HG03342 (cell line): Measurements from ENCODE around the gene XIRP1.
"Not testable (repeated sequence)": the region's sequence is repeated elsewhere in the genome, so short reads cannot be mapped to it uniquely, and the experiment has no call there.

Source experiments
- ATAC-seq: cut with Tn5 transposase; IDR thresholded peaks from one replicate; pipeline ENCODE4 v1.9.1; 2021; ENCODE audit warnings: mild to moderate bottlenecking, moderate library complexity; ENCODE audit not compliant: unreplicated experiment

The XIRP1 gene, protein sequence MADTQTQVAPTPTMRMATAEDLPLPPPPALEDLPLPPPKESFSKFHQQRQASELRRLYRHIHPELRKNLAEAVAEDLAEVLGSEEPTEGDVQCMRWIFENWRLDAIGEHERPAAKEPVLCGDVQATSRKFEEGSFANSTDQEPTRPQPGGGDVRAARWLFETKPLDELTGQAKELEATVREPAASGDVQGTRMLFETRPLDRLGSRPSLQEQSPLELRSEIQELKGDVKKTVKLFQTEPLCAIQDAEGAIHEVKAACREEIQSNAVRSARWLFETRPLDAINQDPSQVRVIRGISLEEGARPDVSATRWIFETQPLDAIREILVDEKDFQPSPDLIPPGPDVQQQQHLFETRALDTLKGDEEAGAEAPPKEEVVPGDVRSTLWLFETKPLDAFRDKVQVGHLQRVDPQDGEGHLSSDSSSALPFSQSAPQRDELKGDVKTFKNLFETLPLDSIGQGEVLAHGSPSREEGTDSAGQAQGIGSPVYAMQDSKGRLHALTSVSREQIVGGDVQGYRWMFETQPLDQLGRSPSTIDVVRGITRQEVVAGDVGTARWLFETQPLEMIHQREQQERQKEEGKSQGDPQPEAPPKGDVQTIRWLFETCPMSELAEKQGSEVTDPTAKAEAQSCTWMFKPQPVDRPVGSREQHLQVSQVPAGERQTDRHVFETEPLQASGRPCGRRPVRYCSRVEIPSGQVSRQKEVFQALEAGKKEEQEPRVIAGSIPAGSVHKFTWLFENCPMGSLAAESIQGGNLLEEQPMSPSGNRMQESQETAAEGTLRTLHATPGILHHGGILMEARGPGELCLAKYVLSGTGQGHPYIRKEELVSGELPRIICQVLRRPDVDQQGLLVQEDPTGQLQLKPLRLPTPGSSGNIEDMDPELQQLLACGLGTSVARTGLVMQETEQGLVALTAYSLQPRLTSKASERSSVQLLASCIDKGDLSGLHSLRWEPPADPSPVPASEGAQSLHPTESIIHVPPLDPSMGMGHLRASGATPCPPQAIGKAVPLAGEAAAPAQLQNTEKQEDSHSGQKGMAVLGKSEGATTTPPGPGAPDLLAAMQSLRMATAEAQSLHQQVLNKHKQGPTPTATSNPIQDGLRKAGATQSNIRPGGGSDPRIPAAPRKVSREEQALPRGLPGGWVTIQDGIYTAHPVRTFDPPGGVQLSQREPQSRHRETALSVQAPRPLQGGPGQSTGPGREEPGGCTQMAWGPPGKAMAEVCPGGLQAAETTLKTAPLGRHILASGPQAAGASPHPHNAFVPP (N-terminal part only)

GRCh38 chr3:39192490-39193092 lies at the start of gene XIRP1:
Gene XIRP1 (minus strand): TSS chr3:39192595. CDS start chr3:39189445, 3,150 bp downstream.
- peak; percentile 48 for ATAC-seq

DNA sequence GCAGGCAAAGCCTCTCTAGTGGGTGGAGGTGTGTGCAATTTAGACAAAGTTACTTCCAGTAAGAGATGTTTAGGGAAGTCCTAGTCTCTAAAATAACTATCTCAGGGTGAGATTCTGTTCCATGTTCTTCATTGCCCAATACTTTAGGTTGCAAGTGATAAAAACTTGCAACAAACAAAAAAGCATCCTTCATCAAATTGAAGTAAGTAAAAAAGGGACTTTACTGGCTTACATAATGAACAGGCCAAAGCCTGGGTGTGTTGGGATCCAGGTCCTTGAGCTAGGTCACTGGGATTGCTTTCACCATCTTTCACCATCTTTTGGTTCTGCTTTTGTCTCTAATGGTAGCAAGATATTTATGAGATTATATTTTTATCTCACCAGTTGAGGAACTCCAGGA lies 49.2 kb upstream of the XIRP1 start:
- ATAC-seq: no peak

- ATAC-seq: no peak
These were observed 44.6 kb upstream of the XIRP1 start for GRCh38 chr3:39237027-39237426.

- no peak for ATAC-seq
These were observed 42.3 kb upstream of the XIRP1 start for GRCh38 chr3:39234651-39235050.

DNA sequence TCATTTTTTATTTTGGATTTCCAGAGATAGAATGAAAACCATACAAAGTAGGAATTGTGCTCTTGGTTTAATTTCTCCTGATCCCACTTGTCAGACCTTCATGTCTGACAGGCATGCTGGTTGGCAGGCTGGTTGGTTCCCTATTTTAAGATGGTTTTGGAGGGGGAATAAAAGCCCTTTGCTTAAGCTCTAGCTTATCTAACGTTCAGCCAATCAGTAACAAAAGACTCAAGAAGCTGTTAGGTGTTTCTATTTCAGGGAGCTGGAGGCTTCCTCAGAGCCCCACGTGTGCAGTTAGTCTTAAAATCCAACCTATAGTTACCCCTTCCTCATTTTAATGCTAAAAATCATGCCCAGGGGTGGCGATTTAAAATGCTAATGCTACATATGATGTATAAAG lies 40.5 kb upstream of the XIRP1 start:
- no peak for ATAC-seq

- no peak for ATAC-seq
These were observed 38.1 kb upstream of the XIRP1 start for GRCh38 chr3:39230453-39230852.

GRCh38 chr3:39228496-39228895 lies 36.1 kb upstream of the XIRP1 start:
- ATAC-seq: no peak

GRCh38 chr3:39227596-39227995 lies 35.2 kb upstream of the XIRP1 start:
- not testable (repeated sequence) for ATAC-seq

- ATAC-seq: peak; percentile 75
These were observed 33.8 kb upstream of the XIRP1 start for GRCh38 chr3:39226106-39226741.

- ATAC-seq: no peak
These were observed 31.9 kb upstream of the XIRP1 start for GRCh38 chr3:39224288-39224687.

DNA sequence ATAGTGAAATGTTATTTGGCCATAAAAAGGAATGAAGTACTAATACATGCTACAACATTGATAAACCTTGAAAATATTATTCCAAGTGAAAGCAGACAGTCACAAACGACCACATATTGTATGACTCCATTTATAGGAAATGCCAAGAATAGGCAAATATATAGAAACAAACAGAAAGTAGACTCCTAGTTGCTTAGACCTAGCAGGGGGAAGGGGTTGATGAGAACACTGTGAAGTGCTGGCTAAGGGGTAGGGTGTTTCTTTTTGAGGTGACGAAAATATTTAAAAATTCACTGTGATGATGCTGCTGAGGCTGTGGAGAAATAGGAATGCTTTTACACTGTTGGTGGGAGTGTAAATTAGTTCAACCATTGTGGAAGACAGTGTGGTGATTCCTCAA lies 30.5 kb upstream of the XIRP1 start:
- no peak for ATAC-seq

- ATAC-seq: no peak
These were observed 30.1 kb upstream of the XIRP1 start for GRCh38 chr3:39222462-39222861.

DNA sequence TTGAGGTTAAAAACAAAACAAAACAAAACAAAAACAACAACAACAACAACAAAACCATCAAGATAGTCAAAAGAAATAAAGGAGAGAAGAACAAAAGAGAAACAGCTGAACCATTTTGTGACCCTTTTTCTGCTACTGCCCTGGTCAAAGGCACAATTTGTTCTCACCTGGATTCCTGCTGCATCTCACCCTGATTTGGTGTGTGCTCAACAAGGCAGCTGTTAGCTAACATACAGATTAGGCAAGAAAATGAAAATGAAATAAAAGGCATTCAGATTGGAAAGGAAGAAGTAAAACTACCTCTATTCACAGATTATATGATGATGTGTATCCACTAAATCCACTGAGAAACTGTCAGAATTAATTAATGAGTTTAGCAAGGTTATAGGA lies 28.7 kb upstream of the XIRP1 start:
- ATAC-seq: peak; percentile 23

DNA sequence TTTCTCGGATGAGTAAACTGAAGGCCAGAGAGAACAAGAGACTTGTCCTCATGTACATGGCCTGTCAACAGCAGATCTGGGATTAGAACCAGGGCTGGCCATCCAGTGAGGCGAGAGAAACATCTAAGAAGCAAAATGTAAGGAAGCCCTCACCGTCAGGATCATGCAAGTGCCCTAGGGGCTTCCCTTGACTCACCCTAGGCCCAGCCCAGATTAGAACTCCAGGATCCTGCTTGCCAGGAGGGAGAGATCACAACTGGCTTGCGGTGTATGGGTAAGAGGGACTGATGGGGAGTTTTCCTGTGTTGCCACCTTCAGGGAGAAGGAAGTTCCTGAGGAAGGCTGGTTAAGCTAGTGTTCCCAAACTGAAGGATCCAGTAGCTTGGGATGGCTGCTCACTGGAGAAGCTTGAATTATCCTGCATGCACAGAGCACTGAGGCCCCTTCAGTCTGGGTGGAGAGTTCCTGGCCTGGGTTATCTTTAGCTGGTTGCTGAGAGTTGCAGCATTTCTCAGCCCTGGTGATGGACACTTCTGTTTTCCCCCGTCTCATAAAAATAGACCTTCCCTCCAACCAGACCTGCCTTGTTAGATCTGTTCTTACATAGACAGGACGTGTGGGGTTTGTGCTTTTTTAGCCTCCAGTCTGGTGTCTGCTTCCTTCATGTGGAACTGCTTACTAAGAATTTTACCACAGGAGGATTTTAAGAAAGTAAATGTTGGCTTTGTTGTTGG lies 28.2 kb upstream of the XIRP1 start:
- peak; percentile 36 for ATAC-seq

DNA sequence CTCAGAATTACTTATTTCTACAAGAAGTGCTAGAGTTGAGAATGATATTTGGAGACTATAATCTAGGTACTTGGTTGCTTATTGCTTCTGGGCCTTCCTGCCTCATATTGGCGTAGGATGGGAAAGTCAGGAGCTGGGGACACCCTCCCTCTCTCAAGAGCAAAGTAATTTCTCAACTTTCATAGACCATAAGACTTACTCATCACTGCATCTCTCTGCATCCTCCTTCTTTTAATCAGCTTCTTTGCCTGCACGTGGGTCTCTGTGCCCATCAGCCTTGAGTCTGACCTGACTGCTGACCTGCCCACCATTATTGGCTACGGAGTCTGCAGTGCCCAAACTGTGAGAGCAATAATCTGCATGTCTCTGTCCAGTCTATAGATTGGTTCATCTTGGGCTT lies 27.3 kb upstream of the XIRP1 start:
- ATAC-seq: no peak

DNA sequence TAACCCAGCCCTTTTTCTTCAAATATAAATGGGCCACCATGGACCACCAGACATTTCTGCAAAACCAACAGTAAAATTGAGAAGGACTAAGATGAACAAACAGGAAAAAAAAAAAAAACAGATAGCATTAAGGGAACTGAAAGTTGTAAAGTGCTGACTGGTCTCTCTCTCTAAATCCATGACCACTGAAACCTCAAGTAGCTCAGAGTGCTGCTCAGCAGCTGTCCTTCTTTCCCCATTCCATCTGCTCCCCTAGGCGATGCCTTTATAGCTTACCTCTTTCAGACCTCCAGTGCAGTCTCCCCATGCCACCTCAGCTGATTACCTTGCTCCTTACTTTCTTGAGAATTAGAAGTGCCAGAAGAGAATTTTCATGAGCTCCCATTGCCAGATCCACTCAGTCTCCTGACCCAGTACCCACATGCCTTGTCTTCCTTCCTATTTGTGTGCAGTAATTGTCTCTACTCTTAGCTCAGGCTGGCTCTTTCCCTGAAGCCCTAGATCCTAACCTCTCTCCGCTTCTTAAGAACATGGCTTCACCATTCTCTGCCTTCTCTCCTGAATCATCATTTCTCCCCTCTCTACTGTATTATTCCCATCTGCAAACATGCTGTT lies 23.9 kb upstream of the XIRP1 start:
- ATAC-seq: peak; percentile 97

DNA sequence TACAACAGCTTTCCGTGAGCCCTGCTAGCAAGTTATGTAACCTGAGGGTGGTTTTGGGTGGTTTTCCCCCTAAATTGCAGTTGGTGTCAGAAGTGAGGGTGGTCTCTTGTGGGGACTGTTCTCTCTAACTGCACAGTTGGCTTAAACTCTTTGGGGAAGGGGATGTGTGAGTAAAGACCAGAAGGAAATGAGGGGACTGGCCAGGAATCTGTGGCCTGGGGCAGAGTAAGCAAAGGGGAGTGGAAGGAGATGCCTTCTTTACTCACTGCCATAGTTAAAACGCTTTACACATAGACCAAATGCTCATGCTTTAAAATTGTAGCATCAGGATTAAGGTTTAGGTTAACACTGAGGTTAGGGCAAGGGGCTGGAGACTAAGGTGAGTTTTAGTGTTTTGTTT lies 21.2 kb upstream of the XIRP1 start:
- ATAC-seq: no peak

GRCh38 chr3:39212665-39213064 lies 20.3 kb upstream of the XIRP1 start:
- ATAC-seq: no peak
